KMS-11 (cell line): ENCODE data around the gene PLXNA4.

Experiments used
- H2AFZ ChIP-seq: fragments of 200-600 bp; sonication (generic); 2 replicates; pipeline ENCODE4 v1.6.1; 2016; ENCODE audit warnings: antibody characterized with exemption, mixed run types, low read depth
- H3K27ac ChIP-seq: fragments of 200-600 bp; sonication (generic); 2 replicates; pipeline ENCODE4 v1.6.1; 2016; ENCODE audit warnings: mild to moderate bottlenecking, mixed run types
- H3K27me3 ChIP-seq: fragments of 200-600 bp; sonication (generic); 2 replicates; pipeline ENCODE4 v1.6.1; 2017; ENCODE audit warnings: mild to moderate bottlenecking, low read depth, mixed run types, moderate library complexity; ENCODE audit not compliant: insufficient read depth
- H3K36me3 ChIP-seq: fragments of 200-600 bp; sonication (generic); 2 replicates; pipeline ENCODE4 v1.6.1; 2017; ENCODE audit warnings: mild to moderate bottlenecking, mixed run types; ENCODE audit not compliant: insufficient read depth
- H3K4me1 ChIP-seq: fragments of 200-600 bp; sonication (generic); 2 replicates; pipeline ENCODE4 v1.6.1; 2016; ENCODE audit warnings: mild to moderate bottlenecking, low read depth, mixed run types; ENCODE audit not compliant: poor library complexity, severe bottlenecking
- H3K4me2 ChIP-seq: fragments of 200-600 bp; sonication (generic); 2 replicates; pipeline ENCODE4 v1.7.0; 2016; ENCODE audit warnings: mild to moderate bottlenecking, mixed run types
- H3K4me3 ChIP-seq: fragments of 200-600 bp; sonication (generic); IDR thresholded peaks from 2 replicates; pipeline ENCODE4 v1.6.1; 2017; ENCODE audit warnings: low read depth, low read length, mixed read lengths; ENCODE audit not compliant: insufficient read depth
- H3K79me2 ChIP-seq: fragments of 200-600 bp; sonication (generic); 2 replicates; pipeline ENCODE4 v1.6.1; 2016; ENCODE audit warnings: low read depth, mixed run types; ENCODE audit not compliant: insufficient read depth
- H3K9ac ChIP-seq: fragments of 200-600 bp; sonication (generic); 2 replicates; pipeline ENCODE4 v1.6.1; 2016; ENCODE audit warnings: mild to moderate bottlenecking, mixed run types
- H4K20me1 ChIP-seq: fragments of 200-600 bp; sonication (generic); 2 replicates; pipeline ENCODE4 v1.6.1; 2016; ENCODE audit warnings: mild to moderate bottlenecking, mixed run types; ENCODE audit not compliant: insufficient read depth
- TF ChIP-seq, protein P1 (sequence below): fragments of 200-600 bp; sonication (generic); conservative IDR thresholded peaks from 2 replicates; pipeline ENCODE4 v1.6.1; 2017; ENCODE audit warnings: low read depth, mild to moderate bottlenecking, antibody characterized with exemption, low read length, moderate library complexity, mixed read lengths

PLXNA4 gene

GRCh38 chr7:132410385-132410784, 165.9 kb downstream of the PLXNA4 start:
- Histone ChIP-seq H4K20me1 (no peaks in the 10 kb centered on the region), H3K79me2 (no peaks in the 10 kb centered on the region), H3K4me1 (no peaks in the 10 kb centered on the region), H3K4me3 (no peak overlapping the region), H3K36me3 (no peaks in the 10 kb centered on the region), H3K9ac (no peak overlapping the region), H3K27ac (no peak overlapping the region), H2AFZ (no peak overlapping the region), H3K4me2 (no peak overlapping the region), H3K27me3 (no peaks in the 10 kb centered on the region)
- TF ChIP-seq, protein P1, sequence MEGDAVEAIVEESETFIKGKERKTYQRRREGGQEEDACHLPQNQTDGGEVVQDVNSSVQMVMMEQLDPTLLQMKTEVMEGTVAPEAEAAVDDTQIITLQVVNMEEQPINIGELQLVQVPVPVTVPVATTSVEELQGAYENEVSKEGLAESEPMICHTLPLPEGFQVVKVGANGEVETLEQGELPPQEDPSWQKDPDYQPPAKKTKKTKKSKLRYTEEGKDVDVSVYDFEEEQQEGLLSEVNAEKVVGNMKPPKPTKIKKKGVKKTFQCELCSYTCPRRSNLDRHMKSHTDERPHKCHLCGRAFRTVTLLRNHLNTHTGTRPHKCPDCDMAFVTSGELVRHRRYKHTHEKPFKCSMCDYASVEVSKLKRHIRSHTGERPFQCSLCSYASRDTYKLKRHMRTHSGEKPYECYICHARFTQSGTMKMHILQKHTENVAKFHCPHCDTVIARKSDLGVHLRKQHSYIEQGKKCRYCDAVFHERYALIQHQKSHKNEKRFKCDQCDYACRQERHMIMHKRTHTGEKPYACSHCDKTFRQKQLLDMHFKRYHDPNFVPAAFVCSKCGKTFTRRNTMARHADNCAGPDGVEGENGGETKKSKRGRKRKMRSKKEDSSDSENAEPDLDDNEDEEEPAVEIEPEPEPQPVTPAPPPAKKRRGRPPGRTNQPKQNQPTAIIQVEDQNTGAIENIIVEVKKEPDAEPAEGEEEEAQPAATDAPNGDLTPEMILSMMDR, result no peak

- H3K79me2 ChIP-seq, result no peaks in the 10 kb centered on the region
- H4K20me1 ChIP-seq, result no peaks in the 10 kb centered on the region
- H3K9ac ChIP-seq, result no peak overlapping the region
- TF ChIP-seq, protein P1, result no peak
- H3K4me1 ChIP-seq, result no peaks in the 10 kb centered on the region
- H3K36me3 ChIP-seq, result no peaks in the 10 kb centered on the region
- H3K27me3 ChIP-seq, result no peaks in the 10 kb centered on the region
- H2AFZ ChIP-seq, result no peak overlapping the region
- no peak overlapping the region for H3K4me3 ChIP-seq
- H3K27ac ChIP-seq, result no peak overlapping the region
- H3K4me2 ChIP-seq, result no peak overlapping the region
Observed at GRCh38 chr7:132407764-132408163, 168.5 kb downstream of the PLXNA4 start.

DNA sequence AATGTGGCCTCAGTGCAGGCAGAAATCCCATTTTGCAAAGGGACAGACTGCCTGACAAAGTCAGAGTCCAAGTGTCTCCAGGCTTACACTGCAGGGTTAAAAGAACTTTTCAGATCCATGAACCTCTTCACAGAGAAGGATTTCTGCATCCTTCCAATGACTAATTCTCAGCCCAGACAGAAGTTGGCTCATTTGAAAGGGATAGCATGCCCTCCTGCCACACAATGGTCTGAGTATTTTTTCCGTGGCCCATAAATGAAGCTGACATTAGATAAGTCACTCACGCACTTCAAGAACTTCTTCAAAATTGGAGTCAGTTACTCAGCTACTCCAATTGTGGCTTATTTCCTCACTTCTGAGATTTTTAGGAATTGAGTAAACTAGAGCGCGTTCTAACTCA, 170.2 kb downstream of the PLXNA4 start:
- TF ChIP-seq, protein P1, result no peak
- Histone ChIP-seq H3K4me1 (no peaks in the 10 kb centered on the region), H3K4me2 (no peak overlapping the region), H3K79me2 (no peaks in the 10 kb centered on the region), H2AFZ (no peak overlapping the region), H3K27ac (no peak overlapping the region), H3K4me3 (no peak overlapping the region), H3K27me3 (no peaks in the 10 kb centered on the region), H3K9ac (no peak overlapping the region), H4K20me1 (no peaks in the 10 kb centered on the region), H3K36me3 (no peaks in the 10 kb centered on the region)

- Histone ChIP-seq H3K4me1 (no peaks in the 10 kb centered on the region), H4K20me1 (no peaks in the 10 kb centered on the region), H3K27me3 (no peaks in the 10 kb centered on the region), H3K9ac (no peak overlapping the region), H3K27ac (no peak overlapping the region), H3K79me2 (no peaks in the 10 kb centered on the region), H3K4me2 (no peak overlapping the region), H2AFZ (no peak overlapping the region), H3K36me3 (no peaks in the 10 kb centered on the region), H3K4me3 (no peak overlapping the region)
- TF ChIP-seq, protein P1, result no peak
Observed at GRCh38 chr7:132404261-132404660, 172.0 kb downstream of the PLXNA4 start.
